HG03442 (cell line): ENCODE measurements around the gene CEACAM21.
"Not testable (repeated sequence)": the region's sequence is repeated elsewhere in the genome, so short reads cannot be mapped to it uniquely, and the experiment has no call there.

ENCODE experiments used
- ATAC-seq: cut with Tn5 transposase; IDR thresholded peaks from one replicate; pipeline ENCODE4 v1.9.1; 2021; ENCODE audit warnings: mild to moderate bottlenecking, moderate library complexity; ENCODE audit not compliant: unreplicated experiment

CEACAM21 gene

GRCh38 chr19:41548954-41549688 is 26.8 kb upstream of the CEACAM21 start:
- no peak for ATAC-seq

GRCh38 chr19:41549884-41550283 is 26.1 kb upstream of the CEACAM21 start:
- no peak for ATAC-seq

DNA sequence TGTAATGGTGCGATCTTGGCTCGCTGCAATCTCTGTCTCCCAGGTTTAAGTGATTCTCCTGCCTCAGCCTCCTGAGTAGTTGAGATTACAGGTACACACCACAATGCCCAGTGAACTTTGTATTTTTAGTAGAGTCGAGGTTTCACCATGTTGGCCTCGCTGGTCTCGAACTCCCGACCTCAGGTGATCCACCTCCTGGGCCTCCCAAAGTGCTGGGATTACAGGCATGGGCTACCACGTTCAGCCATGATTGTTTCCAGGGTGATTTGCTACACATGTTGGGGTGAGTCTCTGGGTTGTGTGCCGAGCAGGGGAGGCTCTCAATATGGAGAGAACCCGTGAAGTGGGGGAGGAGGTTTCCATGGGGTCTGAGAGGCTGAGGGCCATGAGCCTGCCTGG is 24.8 kb upstream of the CEACAM21 start:
- no peak for ATAC-seq

- no peak for ATAC-seq
Observed at GRCh38 chr19:41551711-41552110, 24.3 kb upstream of the CEACAM21 start.

GRCh38 chr19:41552558-41552957 is 23.4 kb upstream of the CEACAM21 start:
- ATAC-seq = no peak

DNA sequence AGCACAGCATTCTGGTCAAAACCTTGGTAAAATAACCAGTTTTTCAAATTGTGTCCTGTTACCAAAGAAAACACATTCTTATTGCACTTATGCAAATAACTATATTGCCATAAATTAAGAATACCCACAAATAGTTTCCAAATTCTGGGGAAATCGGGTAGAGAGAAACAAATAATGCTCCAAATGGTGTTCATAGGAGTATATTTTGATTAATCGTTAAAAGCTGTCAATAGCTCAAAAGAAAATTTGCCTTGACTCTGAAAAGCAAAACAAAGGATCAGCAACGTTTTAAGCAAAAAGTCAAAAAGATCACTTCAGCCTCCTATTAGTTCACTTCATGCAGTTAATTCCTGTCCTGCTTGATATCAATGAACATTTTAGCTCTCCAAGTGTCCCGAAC is 22.2 kb upstream of the CEACAM21 start:
- no peak for ATAC-seq

GRCh38 chr19:41554907-41555306 is 21.1 kb upstream of the CEACAM21 start:
- no peak for ATAC-seq

DNA sequence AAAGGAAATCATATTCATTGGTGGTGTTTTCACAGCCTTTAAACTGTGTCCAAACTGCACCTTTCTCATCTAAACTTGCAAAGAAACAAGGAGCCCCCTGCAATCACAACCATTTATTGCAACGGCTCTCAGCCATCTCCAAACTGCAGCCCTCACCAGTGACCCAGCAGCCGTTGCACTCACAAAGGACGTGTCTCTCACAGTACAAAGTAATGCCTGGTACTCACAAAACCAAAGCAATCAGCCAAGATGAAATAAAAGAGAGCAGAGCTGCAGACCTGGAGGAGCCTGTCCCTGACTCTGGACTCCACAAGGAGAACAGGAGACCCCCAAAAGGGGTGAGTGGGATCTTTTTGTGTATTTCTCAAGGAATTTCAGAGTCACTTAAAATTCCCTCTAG is 20.2 kb upstream of the CEACAM21 start:
- ATAC-seq = no peak

- ATAC-seq = peak; percentile 17
Observed at GRCh38 chr19:41563854-41564514, 12.0 kb upstream of the CEACAM21 start.

DNA sequence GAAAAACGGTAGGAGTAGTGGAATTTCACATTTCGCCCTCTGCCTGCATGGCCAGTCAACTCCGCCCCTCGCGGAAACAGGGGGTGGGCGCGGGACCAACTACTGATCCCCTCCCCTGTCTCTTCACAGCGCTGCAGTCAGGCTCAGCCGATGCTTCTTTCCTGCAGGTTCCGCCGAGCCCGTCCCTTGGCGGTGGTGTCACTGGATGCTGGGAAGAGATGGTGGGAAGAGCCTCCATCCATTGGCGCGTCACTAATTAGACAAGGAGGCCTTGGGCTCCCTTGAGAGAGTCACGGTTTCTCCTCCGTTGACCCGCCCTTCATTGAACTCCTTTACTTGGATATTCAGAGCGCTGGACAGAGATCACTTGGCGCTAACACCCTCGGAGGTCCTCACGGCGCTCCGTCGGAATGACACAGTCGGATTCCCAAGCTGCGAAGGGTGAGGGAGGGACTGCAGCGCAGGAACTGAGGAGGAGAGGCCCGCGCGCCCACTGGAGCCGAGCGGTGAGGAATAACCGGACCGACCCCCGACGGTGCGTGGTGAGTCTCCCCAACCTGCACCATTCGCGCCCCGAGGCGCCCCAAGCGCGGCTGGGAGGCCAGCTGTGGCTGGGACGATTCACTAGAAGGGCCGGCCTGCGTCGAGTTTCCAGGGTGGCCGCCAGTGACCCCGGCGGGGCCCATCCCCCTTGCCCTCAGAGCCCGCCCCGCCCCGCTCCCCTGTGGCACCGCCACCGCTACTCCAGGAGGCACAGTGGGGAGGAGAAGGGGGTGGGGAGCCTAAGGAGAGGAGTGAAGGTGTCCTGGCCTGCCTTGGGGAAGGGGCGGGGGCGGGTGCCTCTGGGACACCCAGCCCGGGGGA is 11.2 kb upstream of the CEACAM21 start:
- ATAC-seq = no peak

- ATAC-seq = no peak
Observed at GRCh38 chr19:41565379-41565720, 10.6 kb upstream of the CEACAM21 start.

DNA sequence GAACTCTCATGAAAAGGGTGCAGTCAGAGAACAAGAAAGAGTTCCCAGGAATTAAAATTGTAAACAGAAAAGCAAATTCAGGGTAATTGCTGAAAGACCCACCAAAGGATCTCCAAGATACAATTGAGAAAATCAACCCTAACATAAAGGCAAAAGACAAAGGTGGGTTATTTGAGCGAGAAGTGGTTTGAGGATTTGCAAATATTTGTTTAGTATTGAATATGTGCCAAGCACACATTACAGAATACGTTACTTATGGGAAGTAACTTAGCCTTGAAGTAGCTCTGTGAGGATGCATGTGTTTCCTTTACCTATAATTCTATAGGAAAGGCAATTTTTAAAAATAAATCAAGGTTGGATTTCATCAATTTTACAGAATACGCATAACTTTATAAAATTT is 10.0 kb upstream of the CEACAM21 start:
- no peak for ATAC-seq

DNA sequence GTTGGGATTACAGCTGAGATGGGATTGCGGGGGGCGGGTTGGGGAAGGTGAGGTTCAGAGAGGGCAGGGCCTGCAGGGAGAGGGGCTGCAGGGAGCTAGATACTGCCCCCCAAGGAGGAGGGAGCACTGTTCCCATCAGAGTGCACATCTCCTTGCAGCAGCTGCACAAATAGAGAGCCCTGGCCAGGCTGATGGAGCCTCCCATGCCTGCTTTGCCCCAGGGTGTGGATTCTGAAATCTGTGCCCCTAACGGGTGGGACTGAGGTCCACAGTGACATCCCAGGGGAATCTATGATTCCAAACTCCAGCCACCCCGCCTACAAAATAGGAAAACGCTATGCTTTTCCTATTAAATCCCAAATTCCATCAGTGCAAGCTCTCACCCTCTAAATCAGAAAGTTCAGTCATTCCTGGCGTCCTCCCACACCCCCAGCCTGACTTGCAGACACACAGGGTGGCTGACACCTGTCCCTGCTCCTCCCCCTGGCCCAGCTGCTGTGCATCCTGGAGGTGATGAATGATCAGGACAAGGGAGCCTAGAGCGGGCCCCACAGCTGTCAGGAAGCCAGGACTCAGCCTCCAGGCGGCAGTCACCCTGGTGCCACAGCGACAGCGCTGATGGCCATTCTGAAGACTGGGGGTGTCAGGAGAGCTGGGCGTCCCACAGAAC is 6.3 kb upstream of the CEACAM21 start:
- ATAC-seq = no peak

DNA sequence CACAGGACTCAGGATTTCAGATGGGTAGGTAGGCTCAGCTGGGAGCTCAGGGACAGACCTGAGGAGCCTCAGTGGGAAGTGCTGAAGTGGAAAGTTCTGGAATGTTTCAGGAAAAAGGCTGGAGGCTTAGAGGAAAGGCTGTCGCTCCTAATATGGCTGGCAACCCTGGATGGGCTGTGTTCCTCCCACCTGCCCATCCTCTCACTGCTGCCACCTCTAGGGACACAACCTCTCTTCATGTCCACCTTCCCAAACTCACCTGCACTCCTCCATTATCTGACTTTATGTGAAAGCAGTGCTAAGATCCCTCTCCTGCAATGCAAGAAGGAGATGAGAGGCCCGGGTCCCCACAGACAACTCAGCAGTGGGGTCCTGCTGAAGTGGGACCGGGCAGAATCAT is 5.8 kb upstream of the CEACAM21 start:
- no peak for ATAC-seq

DNA sequence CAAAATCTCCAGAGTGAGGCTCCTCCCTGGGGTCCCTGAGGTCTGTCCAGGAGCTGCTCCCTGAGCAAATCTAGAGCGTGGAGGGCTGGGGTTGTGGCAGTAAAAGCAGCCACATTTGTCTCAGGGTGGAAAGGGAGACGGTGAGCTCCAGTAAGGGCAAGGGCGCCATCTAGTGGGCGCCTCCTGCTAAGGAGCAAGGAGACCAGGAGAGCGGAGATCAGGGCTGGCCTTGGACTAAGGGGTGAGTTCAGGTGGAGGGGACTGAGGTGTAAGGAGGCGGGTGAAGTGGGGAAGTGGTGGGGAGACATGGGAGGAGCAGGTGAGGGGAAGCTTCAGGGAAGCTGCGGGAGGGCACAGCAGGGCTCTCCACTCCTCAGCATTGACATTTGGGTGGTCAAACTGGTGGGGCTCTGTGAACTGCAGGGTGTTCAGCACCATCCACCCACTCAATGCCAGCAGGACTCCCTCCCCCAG is 5.3 kb upstream of the CEACAM21 start:
- ATAC-seq = no peak

DNA sequence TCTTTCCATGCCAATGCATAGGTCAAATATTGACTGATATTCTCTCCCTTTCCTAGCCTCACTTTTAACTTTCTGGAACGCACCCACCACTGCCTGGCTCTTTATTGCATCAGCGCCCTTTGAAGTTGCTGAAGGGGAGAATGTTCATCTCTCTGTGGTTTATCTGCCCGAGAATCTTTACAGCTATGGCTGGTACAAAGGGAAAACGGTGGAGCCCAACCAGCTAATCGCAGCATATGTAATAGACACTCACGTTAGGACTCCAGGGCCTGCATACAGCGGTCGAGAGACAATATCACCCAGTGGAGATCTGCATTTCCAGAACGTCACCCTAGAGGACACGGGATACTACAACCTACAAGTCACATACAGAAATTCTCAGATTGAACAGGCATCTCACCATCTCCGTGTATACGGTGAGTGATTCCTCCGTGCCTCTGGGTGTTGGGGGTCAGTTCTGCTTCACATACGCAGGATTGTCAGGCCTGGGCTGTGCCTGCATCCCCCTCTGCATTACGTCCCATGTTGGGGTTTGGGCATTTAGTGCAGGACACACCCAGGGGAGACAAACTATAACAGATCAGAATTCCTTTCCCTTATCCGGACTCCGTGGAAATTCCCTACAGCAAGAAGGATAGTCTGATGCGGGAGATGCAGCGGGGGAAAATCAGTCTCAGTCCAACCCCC is 1.3 kb downstream of the CEACAM21 start:
- ATAC-seq = no peak

DNA sequence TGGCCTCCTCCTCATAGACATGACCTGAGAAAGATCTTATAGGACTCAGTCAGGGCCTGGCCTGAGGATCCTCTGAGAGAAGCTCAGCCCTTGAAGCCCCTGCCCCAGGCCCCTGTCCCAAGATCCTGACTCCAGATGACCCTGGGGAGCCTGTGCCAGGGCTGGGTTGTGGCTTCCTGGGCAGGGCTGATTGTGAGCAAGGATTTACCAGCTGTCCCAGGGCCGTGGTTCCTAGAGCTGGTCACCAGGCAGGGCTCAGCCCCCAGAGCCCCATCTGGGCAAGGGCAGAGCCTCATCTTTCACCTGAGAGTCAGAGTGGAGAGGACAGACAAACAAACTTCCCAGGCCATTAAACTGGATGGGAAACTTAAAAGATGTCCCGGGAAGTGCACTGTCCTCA is 1.9 kb downstream of the CEACAM21 start:
- ATAC-seq = no peak

DNA sequence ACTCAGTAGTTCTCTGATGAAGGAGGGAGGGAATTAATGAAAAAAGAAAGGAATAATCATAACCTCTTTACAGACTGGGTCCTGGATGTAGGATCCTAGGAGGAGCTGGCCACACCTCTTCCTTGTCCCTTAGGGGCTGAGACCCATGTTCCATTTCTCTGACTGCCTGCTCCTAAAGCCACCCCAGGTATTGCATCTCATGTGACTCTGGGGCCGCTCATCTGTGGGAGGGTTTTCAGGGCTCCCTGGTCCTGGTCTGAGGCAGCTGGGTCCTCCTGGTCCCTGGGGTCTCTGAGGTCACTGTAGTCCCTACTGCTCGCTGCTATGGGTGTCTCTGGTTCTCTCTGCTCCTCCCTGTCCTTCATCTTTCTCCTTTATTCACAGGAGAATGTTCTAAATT is 2.9 kb downstream of the CEACAM21 start:
- ATAC-seq = no peak

GRCh38 chr19:41581068-41581467 is 5.1 kb downstream of the CEACAM21 start:
- ATAC-seq = not testable (repeated sequence)

- not testable (repeated sequence) for ATAC-seq
Observed at GRCh38 chr19:41582577-41583182, 6.7 kb downstream of the CEACAM21 start.
